ENCODE results near the gene HLA-A.
A peak's percentile ranks its signal among the peaks of the same experiment; 100 is the strongest.

Gene HLA-A

GRCh38 chr6:29935273-29935955 lies 6.9 kb upstream of the HLA-A start:
- DNase-seq = no peak

GRCh38 chr6:29938746-29939508 lies 3.4 kb upstream of the HLA-A start:
- no peak for DNase-seq

- no peak for DNase-seq
Measured at GRCh38 chr6:29941016-29941415, 1.3 kb upstream of the HLA-A start.

GRCh38 chr6:29941471-29941870 lies 861 bp upstream of the HLA-A start:
- no peak for DNase-seq

- peak; percentile 31 for DNase-seq
Measured at GRCh38 chr6:29941916-29942274, 437 bp upstream of the HLA-A start.

GRCh38 chr6:29943053-29943966 lies 978 bp downstream of the HLA-A start:
- no peak for DNase-seq

GRCh38 chr6:29945281-29945820 lies 3.0 kb downstream of the HLA-A start:
- no peak for DNase-seq

GRCh38 chr6:29946223-29947076 lies 4.1 kb downstream of the HLA-A start:
- no peak for DNase-seq

GRCh38 chr6:29947077-29947980 lies 5.0 kb downstream of the HLA-A start:
- DNase-seq = no peak

- DNase-seq = no peak
Measured at GRCh38 chr6:29948277-29948676, 5.9 kb downstream of the HLA-A start.

- DNase-seq = no peak
Measured at GRCh38 chr6:29949934-29950333, 7.6 kb downstream of the HLA-A start.

- no peak for DNase-seq
Measured at GRCh38 chr6:29951882-29952281, 9.6 kb downstream of the HLA-A start.

GRCh38 chr6:29953001-29953441 lies 10.7 kb downstream of the HLA-A start:
- no peak for DNase-seq

- no peak for DNase-seq
Measured at GRCh38 chr6:29953686-29954085, 11.4 kb downstream of the HLA-A start.

GRCh38 chr6:29954272-29954671 lies 11.9 kb downstream of the HLA-A start:
- no peak for DNase-seq

- no peak for DNase-seq
Measured at GRCh38 chr6:29955783-29956182, 13.5 kb downstream of the HLA-A start.

GRCh38 chr6:29956518-29956917 lies 14.2 kb downstream of the HLA-A start:
- no peak for DNase-seq

- no peak for DNase-seq
Measured at GRCh38 chr6:29958046-29958445, 15.7 kb downstream of the HLA-A start.

GRCh38 chr6:29958921-29959320 lies 16.6 kb downstream of the HLA-A start:
- DNase-seq = no peak

- no peak for DNase-seq
Measured at GRCh38 chr6:29959467-29959866, 17.1 kb downstream of the HLA-A start.

- no peak for DNase-seq
Measured at GRCh38 chr6:29961966-29962365, 19.6 kb downstream of the HLA-A start.

Data from DMS79 treated with DMSO at 0.1 percent for 48 hours (cell line).